ENCODE measurements around the gene ITPR2. TPM values are rescaled to one million over a fixed set of nuclear protein-coding genes. Genes with fewer than 3 reads are reported as not detected.

ITPR2 gene
- total and polyA plus RNA-seq, 2 of the 13 experiments (the other 11 are each of a cell fraction or from before 2014, with no cell fraction given) = 31.9 to 81.9 TPM

DNA sequence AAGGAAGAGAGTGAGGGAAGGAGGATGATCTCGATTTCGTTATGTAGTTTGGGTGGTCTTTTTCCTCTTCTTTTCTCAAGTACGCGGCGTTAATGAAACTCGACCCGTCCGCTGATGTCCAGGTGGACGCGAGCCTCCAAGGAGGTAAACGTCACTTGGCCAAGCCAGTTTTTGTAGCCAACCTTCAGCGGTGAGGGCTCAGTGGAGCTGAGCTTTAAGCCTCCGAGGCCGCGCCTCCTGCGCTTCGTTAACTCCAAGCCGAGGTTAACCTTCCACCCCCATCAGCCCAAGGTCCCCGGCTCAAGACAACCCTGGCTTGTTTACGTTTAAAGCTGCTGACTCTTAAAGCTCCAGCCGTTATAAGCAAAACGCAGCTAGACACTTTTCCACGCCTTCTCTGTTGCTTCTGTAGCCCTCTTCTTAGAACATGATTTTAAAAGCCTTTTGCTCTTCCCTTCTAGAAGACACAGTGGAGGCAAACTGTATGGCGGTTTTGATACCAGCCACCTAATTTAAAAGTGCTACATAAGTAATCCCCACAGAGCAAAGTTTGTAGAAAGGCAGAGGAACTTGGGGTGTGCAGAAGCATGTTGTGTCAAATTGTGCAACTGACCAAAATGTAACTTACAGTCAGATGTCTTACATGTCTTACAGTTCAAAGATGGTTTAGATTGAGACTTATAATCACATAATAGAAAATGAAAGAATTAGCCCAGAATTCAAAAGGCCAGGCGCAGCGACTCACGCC, 923 bp upstream of the ITPR2 start (continued):
- TF ChIP-seq, protein P1, sequence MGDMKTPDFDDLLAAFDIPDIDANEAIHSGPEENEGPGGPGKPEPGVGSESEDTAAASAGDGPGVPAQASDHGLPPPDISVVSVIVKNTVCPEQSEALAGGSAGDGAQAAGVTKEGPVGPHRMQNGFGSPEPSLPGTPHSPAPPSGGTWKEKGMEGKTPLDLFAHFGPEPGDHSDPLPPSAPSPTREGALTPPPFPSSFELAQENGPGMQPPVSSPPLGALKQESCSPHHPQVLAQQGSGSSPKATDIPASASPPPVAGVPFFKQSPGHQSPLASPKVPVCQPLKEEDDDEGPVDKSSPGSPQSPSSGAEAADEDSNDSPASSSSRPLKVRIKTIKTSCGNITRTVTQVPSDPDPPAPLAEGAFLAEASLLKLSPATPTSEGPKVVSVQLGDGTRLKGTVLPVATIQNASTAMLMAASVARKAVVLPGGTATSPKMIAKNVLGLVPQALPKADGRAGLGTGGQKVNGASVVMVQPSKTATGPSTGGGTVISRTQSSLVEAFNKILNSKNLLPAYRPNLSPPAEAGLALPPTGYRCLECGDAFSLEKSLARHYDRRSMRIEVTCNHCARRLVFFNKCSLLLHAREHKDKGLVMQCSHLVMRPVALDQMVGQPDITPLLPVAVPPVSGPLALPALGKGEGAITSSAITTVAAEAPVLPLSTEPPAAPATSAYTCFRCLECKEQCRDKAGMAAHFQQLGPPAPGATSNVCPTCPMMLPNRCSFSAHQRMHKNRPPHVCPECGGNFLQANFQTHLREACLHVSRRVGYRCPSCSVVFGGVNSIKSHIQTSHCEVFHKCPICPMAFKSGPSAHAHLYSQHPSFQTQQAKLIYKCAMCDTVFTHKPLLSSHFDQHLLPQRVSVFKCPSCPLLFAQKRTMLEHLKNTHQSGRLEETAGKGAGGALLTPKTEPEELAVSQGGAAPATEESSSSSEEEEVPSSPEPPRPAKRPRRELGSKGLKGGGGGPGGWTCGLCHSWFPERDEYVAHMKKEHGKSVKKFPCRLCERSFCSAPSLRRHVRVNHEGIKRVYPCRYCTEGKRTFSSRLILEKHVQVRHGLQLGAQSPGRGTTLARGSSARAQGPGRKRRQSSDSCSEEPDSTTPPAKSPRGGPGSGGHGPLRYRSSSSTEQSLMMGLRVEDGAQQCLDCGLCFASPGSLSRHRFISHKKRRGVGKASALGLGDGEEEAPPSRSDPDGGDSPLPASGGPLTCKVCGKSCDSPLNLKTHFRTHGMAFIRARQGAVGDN (CRISPR knock-in tag; IDR thresholded peaks at IDR 0.05) = peak; percentile 38; the same call in 1 of the 2 replicates
- peak; percentile 67; the same call in 1 of the 2 replicates for TF ChIP-seq FOXK1 (CRISPR knock-in tag; IDR thresholded peaks at IDR 0.05; ENCODE audit: borderline replicate concordance, low read depth)
- TF ChIP-seq GTF3A (CRISPR knock-in tag; conservative IDR thresholded peaks at IDR 0.05) = no peak
- TF ChIP-seq TARDBP (CRISPR knock-in tag; IDR thresholded peaks at IDR 0.05) = peak; percentile 65; the same call in 1 of the 2 replicates
- no peak for TF ChIP-seq SIN3A (IDR thresholded peaks at IDR 0.05; ENCODE audit: borderline replicate concordance, low read depth, low read length)
- peak; percentile 17; the same call in 1 of the 2 replicates for TF ChIP-seq RXRB (CRISPR knock-in tag; IDR thresholded peaks at IDR 0.05; ENCODE audit: borderline replicate concordance)
- no peak for TF ChIP-seq PAF1 (CRISPR knock-in tag; IDR thresholded peaks at IDR 0.05)
- TF ChIP-seq, protein P2, sequence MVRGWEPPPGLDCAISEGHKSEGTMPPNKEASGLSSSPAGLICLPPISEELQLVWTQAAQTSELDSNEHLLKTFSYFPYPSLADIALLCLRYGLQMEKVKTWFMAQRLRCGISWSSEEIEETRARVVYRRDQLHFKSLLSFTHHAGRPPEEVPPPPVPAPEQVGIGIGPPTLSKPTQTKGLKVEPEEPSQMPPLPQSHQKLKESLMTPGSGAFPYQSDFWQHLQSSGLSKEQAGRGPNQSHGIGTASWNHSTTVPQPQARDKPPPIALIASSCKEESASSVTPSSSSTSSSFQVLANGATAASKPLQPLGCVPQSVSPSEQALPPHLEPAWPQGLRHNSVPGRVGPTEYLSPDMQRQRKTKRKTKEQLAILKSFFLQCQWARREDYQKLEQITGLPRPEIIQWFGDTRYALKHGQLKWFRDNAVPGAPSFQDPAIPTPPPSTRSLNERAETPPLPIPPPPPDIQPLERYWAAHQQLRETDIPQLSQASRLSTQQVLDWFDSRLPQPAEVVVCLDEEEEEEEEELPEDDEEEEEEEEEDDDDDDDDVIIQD (CRISPR knock-in tag; IDR thresholded peaks at IDR 0.05; ENCODE audit: low read depth) = 0 out of 2 replicates have a peak, but pooled peaks have one; percentile 24
- TF ChIP-seq, protein P3, sequence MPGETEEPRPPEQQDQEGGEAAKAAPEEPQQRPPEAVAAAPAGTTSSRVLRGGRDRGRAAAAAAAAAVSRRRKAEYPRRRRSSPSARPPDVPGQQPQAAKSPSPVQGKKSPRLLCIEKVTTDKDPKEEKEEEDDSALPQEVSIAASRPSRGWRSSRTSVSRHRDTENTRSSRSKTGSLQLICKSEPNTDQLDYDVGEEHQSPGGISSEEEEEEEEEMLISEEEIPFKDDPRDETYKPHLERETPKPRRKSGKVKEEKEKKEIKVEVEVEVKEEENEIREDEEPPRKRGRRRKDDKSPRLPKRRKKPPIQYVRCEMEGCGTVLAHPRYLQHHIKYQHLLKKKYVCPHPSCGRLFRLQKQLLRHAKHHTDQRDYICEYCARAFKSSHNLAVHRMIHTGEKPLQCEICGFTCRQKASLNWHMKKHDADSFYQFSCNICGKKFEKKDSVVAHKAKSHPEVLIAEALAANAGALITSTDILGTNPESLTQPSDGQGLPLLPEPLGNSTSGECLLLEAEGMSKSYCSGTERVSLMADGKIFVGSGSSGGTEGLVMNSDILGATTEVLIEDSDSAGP (CRISPR knock-in tag; IDR thresholded peaks at IDR 0.05; ENCODE audit: borderline replicate concordance) = peak; percentile 70; the same call in 1 of the 2 replicates
- peak; percentile 57; the same call in 1 of the 2 replicates for TF ChIP-seq ZNF605 (CRISPR knock-in tag; IDR thresholded peaks at IDR 0.05)
- TF ChIP-seq, protein P4, sequence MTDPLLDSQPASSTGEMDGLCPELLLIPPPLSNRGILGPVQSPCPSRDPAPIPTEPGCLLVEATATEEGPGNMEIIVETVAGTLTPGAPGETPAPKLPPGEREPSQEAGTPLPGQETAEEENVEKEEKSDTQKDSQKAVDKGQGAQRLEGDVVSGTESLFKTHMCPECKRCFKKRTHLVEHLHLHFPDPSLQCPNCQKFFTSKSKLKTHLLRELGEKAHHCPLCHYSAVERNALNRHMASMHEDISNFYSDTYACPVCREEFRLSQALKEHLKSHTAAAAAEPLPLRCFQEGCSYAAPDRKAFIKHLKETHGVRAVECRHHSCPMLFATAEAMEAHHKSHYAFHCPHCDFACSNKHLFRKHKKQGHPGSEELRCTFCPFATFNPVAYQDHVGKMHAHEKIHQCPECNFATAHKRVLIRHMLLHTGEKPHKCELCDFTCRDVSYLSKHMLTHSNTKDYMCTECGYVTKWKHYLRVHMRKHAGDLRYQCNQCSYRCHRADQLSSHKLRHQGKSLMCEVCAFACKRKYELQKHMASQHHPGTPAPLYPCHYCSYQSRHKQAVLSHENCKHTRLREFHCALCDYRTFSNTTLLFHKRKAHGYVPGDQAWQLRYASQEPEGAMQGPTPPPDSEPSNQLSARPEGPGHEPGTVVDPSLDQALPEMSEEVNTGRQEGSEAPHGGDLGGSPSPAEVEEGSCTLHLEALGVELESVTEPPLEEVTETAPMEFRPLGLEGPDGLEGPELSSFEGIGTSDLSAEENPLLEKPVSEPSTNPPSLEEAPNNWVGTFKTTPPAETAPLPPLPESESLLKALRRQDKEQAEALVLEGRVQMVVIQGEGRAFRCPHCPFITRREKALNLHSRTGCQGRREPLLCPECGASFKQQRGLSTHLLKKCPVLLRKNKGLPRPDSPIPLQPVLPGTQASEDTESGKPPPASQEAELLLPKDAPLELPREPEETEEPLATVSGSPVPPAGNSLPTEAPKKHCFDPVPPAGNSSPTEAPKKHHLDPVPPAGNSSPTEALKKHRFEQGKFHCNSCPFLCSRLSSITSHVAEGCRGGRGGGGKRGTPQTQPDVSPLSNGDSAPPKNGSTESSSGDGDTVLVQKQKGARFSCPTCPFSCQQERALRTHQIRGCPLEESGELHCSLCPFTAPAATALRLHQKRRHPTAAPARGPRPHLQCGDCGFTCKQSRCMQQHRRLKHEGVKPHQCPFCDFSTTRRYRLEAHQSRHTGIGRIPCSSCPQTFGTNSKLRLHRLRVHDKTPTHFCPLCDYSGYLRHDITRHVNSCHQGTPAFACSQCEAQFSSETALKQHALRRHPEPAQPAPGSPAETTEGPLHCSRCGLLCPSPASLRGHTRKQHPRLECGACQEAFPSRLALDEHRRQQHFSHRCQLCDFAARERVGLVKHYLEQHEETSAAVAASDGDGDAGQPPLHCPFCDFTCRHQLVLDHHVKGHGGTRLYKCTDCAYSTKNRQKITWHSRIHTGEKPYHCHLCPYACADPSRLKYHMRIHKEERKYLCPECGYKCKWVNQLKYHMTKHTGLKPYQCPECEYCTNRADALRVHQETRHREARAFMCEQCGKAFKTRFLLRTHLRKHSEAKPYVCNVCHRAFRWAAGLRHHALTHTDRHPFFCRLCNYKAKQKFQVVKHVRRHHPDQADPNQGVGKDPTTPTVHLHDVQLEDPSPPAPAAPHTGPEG (CRISPR knock-in tag; IDR thresholded peaks at IDR 0.05) = no peak
- TF ChIP-seq DNMT1 (CRISPR knock-in tag; IDR thresholded peaks at IDR 0.05) = no peak
- TF ChIP-seq ZNF619 (CRISPR knock-in tag; IDR thresholded peaks at IDR 0.05) = 0 out of 2 replicates have a peak, but pooled peaks have one; percentile 30
